OCI-LY7 (cell line): Measurements from ENCODE around the gene EHD2. TPM values are rescaled to one million over a fixed set of nuclear protein-coding genes. Genes with fewer than 3 reads are reported as not detected.

Experiments used
- BruUV-seq: library from RNA; stranded (reverse); fragments of 400-500 nt; replicated peaks from 2 replicates; lab custom pipeline; 2021; lab: Mats Ljungman, UMichigan
- CTCF ChIA-PET: fragments of 300-600 bp; sonication (Branson Sonifier 250); formaldehyde crosslinking; loops from one replicate; lab custom pipeline; 2022; ENCODE audit warnings: antibody characterized with exemption; ENCODE audit not compliant: unreplicated experiment; lab: Charles Lee
- POLR2A ChIA-PET: fragments of 300-600 bp; sonication (Branson Sonifier 250); formaldehyde crosslinking; loops from one replicate; lab custom pipeline; 2022; ENCODE audit warnings: antibody characterized with exemption; lab: Charles Lee
- DNase-seq: peaks from one replicate; pipeline ENCODE4 v3.0.0-alpha.2; 2015; ENCODE audit warnings: low spot score
- H2AFZ ChIP-seq: fragments of 200-600 bp; sonication (generic), shearing (Covaris generic); 2 replicates; pipeline ENCODE4 v1.6.1; 2014; ENCODE audit warnings: mild to moderate bottlenecking, antibody characterized with exemption, low read length, moderate library complexity
- H3K27ac ChIP-seq: fragments of 200-600 bp; sonication (generic); 2 replicates; pipeline ENCODE4 v1.5.1; 2014; ENCODE audit warnings: mixed run types, low read depth, mild to moderate bottlenecking, moderate library complexity, low read length, inconsistent platforms; ENCODE audit not compliant: poor library complexity, severe bottlenecking
- H3K36me3 ChIP-seq: fragments of 200-600 bp; sonication (generic); 2 replicates; pipeline ENCODE4 v1.6.1; 2014; ENCODE audit warnings: mild to moderate bottlenecking, antibody characterized with exemption, low read length, moderate library complexity, mixed read lengths; ENCODE audit not compliant: insufficient read depth
- H3K4me1 ChIP-seq: fragments of 200-600 bp; sonication (generic); 2 replicates; pipeline ENCODE4 v1.5.1; 2014; ENCODE audit warnings: mild to moderate bottlenecking, low read length; ENCODE audit not compliant: insufficient read depth, poor library complexity, severe bottlenecking
- H3K4me2 ChIP-seq: fragments of 200-600 bp; sonication (generic); 2 replicates; pipeline ENCODE4 v1.6.1; 2014; ENCODE audit warnings: mild to moderate bottlenecking, low read length
- H3K4me3 ChIP-seq: fragments of 200-600 bp; sonication (generic); 2 replicates; pipeline ENCODE4 v1.5.1; 2014; ENCODE audit warnings: mild to moderate bottlenecking, low read depth, low read length; ENCODE audit not compliant: poor library complexity, severe bottlenecking
- H3K79me2 ChIP-seq: fragments of 200-600 bp; sonication (generic); 2 replicates; pipeline ENCODE4 v1.6.1; 2016; ENCODE audit warnings: low read depth, mild to moderate bottlenecking, low read length, moderate library complexity, mixed read lengths; ENCODE audit not compliant: insufficient read depth
- H3K9me2 ChIP-seq: fragments of 200-600 bp; sonication (generic); 2 replicates; pipeline ENCODE4 v1.6.1; 2016; ENCODE audit warnings: mild to moderate bottlenecking, low read length, mixed read lengths; ENCODE audit not compliant: insufficient read depth
- H3K9me3 ChIP-seq: fragments of 200-600 bp; sonication (generic); 2 replicates; pipeline ENCODE4 v1.6.1; 2014; ENCODE audit warnings: mild to moderate bottlenecking, mixed run types, low read length, mixed read lengths
- H4K20me1 ChIP-seq: fragments of 200-600 bp; sonication (generic); 2 replicates; pipeline ENCODE4 v1.6.1; 2014; ENCODE audit warnings: mild to moderate bottlenecking, antibody characterized with exemption, low read length, moderate library complexity, mixed read lengths; ENCODE audit not compliant: insufficient read depth
- EZH2phosphoT487 ChIP-seq: fragments of 200-600 bp; sonication (generic); IDR thresholded peaks from 2 replicates; pipeline ENCODE4 v1.6.1; 2018; ENCODE audit warnings: low read depth, borderline replicate concordance, mild to moderate bottlenecking, mixed run types, antibody characterized with exemption, low read length, moderate library complexity, mixed read lengths
- intact Hi-C: fragments of 100-400 bp; cut with micrococcal nuclease; formaldehyde crosslinking; loops from one replicate; pipeline ENCODE4 v1.10.0; 2022; ENCODE audit not compliant: unreplicated experiment
- total RNA-seq, 2 experiments: library from RNA; depleted of rRNA in 1 of 2; stranded (reverse); fragments of >200 nt in 1 of 2; shearing (Covaris generic) in 1 of 2; gene quantifications; 2 replicates each; pipeline ENCODE4 v1.2.3, GENCODE V29; 2014 to 2022
- TF ChIP-seq, protein P1 (sequence below): fragments of 200-600 bp; sonication (generic); conservative IDR thresholded peaks from 2 replicates; pipeline ENCODE4 v1.5.1; 2014; ENCODE audit warnings: mild to moderate bottlenecking, antibody characterized with exemption, low read length, moderate library complexity, mixed read lengths

Gene EHD2
- total RNA-seq, 2 experiments from 2014 or later: not detected

GRCh38 chr19:47729799-47730520 lies 16.7 kb downstream of the EHD2 start:
- H3K4me1 ChIP-seq: no peaks in the 10 kb centered on the region
- no peak overlapping the region for H3K27ac ChIP-seq
- H2AFZ ChIP-seq: no peak overlapping the region
- no peaks in the 10 kb centered on the region for H3K36me3 ChIP-seq
- no peak overlapping the region for H3K4me3 ChIP-seq
- no peak for TF ChIP-seq EZH2phosphoT487
- TF ChIP-seq, protein P1, sequence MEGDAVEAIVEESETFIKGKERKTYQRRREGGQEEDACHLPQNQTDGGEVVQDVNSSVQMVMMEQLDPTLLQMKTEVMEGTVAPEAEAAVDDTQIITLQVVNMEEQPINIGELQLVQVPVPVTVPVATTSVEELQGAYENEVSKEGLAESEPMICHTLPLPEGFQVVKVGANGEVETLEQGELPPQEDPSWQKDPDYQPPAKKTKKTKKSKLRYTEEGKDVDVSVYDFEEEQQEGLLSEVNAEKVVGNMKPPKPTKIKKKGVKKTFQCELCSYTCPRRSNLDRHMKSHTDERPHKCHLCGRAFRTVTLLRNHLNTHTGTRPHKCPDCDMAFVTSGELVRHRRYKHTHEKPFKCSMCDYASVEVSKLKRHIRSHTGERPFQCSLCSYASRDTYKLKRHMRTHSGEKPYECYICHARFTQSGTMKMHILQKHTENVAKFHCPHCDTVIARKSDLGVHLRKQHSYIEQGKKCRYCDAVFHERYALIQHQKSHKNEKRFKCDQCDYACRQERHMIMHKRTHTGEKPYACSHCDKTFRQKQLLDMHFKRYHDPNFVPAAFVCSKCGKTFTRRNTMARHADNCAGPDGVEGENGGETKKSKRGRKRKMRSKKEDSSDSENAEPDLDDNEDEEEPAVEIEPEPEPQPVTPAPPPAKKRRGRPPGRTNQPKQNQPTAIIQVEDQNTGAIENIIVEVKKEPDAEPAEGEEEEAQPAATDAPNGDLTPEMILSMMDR: no peak
- no peak for DNase-seq
- no TSS peak for BruUV-seq
- H3K79me2 ChIP-seq: no peaks in the 10 kb centered on the region
- intact Hi-C loops: no loop called here
- ChIA-PET POLR2A (no interaction called here), CTCF (no interaction called here)
- H3K9me3 ChIP-seq: no peaks in the 10 kb centered on the region
- H3K4me2 ChIP-seq: no peak overlapping the region
- no peaks in the 10 kb centered on the region for H4K20me1 ChIP-seq
- no peaks in the 10 kb centered on the region for H3K9me2 ChIP-seq

DNA sequence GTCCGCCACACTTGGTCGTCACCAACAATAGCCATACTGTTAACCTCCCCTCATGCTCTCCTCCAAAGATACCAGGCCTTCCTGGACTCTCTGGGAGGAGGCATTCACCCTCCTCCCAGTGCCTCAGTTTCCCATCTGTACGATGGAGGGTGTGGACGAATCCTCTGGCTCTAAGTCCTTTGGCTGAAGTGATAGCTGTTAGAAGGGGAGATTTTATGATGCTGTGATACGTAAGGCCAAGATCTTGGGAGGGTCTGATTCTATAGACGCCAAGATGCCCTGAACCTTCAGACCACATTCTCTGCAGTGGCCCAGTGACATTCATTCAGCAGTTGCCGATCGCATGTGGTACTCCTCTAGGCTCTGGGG lies 17.3 kb downstream of the EHD2 start:
- no peaks in the 10 kb centered on the region for H3K36me3 ChIP-seq
- H3K4me3 ChIP-seq: no peak overlapping the region
- intact Hi-C loops: no loop called here
- no peaks in the 10 kb centered on the region for H3K9me2 ChIP-seq
- POLR2A ChIA-PET: no interaction called here
- no peaks in the 10 kb centered on the region for H4K20me1 ChIP-seq
- no peaks in the 10 kb centered on the region for H3K4me1 ChIP-seq
- H2AFZ ChIP-seq: no peak overlapping the region
- no TSS peak for BruUV-seq
- CTCF ChIA-PET: no interaction called here
- H3K4me2 ChIP-seq: no peak overlapping the region
- no peaks in the 10 kb centered on the region for H3K9me3 ChIP-seq
- DNase-seq: no peak
- TF ChIP-seq, protein P1: no peak
- TF ChIP-seq EZH2phosphoT487: no peak
- no peaks in the 10 kb centered on the region for H3K79me2 ChIP-seq
- H3K27ac ChIP-seq: no peak overlapping the region

GRCh38 chr19:47730910-47731309 lies 17.7 kb downstream of the EHD2 start:
- H3K9me2 ChIP-seq: no peaks in the 10 kb centered on the region
- BruUV-seq: no TSS peak
- ChIA-PET POLR2A (no interaction called here), CTCF (no interaction called here)
- H3K27ac ChIP-seq: no peak overlapping the region
- H3K4me3 ChIP-seq: no peak overlapping the region
- TF ChIP-seq, protein P1: no peak
- no peak for TF ChIP-seq EZH2phosphoT487
- no peaks in the 10 kb centered on the region for H4K20me1 ChIP-seq
- H3K4me1 ChIP-seq: no peaks in the 10 kb centered on the region
- H3K9me3 ChIP-seq: no peaks in the 10 kb centered on the region
- DNase-seq: no peak
- no peak overlapping the region for H2AFZ ChIP-seq
- H3K36me3 ChIP-seq: no peaks in the 10 kb centered on the region
- no peaks in the 10 kb centered on the region for H3K79me2 ChIP-seq
- intact Hi-C loops: no loop called here
- H3K4me2 ChIP-seq: no peak overlapping the region
